Activated CD8-positive, alpha-beta memory T cell treated with anti-CD3 and anti-CD28 coated beads for 24 hours (primary cell): ENCODE data around the gene TKFC.

Source experiments
- DNase-seq: peaks from one replicate; pipeline ENCODE4 v3.0.0-alpha.2; 2020

The TKFC gene

GRCh38 chr11:61332797-61333549 is at the start of gene TKFC, which contains the start of gene DDB1:
Gene TKFC, plus strand, starts transcription at chr11:61333228. Its CDS starts 1,501 bp downstream, at chr11:61334729.
Gene DDB1, minus strand, starts transcription at chr11:61333105. Its CDS starts 137 bp downstream, at chr11:61332968.
- peak; percentile 98 for DNase-seq

GRCh38 chr11:61283613-61284012 is 49.4 kb upstream of the TKFC start:
- DNase-seq, result no peak

GRCh38 chr11:61287338-61287977 is 45.6 kb upstream of the TKFC start:
- no peak for DNase-seq

- DNase-seq, result no peak
These were observed 41.9 kb upstream of the TKFC start for GRCh38 chr11:61290905-61291690.

DNA sequence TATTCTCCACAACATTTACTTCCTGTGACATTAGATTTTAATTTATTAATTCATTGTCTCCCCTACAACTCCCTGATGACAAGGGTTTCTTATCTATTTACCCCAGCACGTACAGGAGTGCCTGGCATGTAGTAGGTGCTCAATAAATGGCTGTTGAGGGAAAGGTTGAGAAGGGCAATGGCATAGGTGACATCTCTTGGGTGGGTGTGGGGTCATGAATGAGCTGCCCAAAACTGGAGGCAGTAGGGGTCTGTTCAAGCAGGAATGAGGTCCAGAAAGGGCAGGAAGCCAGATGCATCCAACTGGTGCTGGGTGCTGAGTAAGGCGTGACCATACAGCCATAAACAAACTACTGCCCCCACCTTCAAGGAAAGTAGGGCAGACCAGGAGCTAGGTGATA is 40.7 kb upstream of the TKFC start:
- DNase-seq, result no peak

DNA sequence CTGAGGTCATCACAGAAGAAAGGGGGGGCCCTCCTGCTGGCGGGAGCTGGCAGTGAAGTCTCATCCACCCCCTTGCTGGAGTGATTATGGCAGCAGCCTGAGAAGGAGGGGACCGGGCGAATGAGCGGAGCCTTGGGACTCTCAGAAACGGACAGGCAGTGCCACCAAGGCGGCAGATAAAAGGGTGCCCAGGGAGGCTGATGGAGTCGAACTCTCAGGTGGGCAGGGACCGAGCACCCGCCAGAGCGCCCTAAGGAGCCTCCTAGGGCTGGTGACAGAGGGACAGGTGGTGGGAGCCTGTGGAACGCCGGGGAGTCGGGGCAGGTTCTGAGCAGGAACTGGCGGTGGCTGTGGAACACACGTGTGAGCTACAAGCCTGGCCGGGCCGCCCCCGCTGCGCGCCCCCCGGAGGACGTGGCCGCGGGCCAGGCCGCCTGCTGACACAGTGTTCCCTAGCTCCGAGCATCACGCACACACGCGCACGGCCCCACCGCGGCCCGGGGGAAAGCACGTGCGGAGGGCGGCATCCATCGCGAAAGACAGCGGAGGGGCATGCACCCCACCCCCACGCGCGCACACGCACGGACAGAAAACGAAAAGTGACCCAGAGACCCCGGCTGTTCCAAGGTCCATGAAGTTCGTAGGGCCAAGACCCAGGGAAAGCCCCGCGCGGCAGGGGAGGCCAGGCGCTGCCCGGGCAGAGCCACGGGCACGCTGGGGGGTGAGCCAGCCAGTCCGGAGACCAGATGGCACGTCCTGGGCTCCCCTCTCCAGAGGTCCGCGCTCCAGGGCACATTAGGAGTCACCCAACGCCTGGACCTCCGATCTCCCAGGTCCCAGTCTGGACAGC is 38.9 kb upstream of the TKFC start:
- peak; percentile 92 for DNase-seq

GRCh38 chr11:61294717-61295595 is 38.1 kb upstream of the TKFC start, which contains the start of gene VWCE:
Gene VWCE, minus strand, starts transcription at chr11:61295316. Its CDS starts 279 bp downstream, at chr11:61295037.
- DNase-seq, result peak; percentile 82

GRCh38 chr11:61295596-61295926 is 37.5 kb upstream of the TKFC start:
- DNase-seq, result no peak

- no peak for DNase-seq
These were observed 35.7 kb upstream of the TKFC start for GRCh38 chr11:61297341-61297740.

- no peak for DNase-seq
These were observed 35.3 kb upstream of the TKFC start for GRCh38 chr11:61297746-61298145.

GRCh38 chr11:61298663-61299244 is 34.3 kb upstream of the TKFC start:
- no peak for DNase-seq

DNA sequence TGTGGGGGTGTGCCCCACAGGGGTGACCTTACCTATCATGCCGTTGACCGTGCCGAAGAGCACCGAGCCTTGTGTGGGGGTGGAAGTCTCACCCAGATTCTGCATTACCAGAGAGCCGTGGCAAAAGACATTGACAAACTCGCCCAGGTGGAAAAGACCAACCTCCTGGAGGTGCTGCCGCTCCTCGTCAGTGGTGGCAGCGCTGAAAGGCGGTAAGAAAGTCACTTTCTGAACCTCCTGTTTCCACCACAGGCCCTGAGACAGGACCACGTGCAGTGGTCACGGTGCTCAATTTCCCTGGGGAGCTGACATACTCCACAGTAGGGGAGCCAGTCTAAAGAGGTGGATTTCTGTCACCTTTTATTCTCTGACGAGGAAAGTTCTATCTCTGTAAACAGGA is 30.5 kb upstream of the TKFC start:
- DNase-seq, result no peak

DNA sequence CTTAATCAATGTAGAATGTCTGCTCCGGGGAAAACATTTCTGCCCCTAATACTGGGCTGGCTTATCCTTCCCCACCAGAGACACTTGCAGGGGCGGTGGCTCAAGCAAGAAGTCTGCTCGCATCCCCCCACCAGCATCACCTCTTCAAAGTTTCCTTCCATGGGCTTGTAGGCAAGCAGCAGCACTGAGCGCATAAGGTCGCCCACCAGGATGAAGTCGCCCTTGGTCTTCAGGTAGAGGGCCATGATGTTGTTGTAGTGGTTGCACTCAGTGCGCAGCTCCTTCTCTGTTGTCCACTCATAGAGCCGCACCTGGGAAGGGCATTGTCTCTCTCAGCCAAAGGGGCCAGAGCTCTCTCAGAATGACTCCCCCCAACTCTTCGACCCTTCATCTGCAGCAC is 29.3 kb upstream of the TKFC start:
- DNase-seq, result no peak

- DNase-seq, result no peak
These were observed 27.6 kb upstream of the TKFC start for GRCh38 chr11:61305417-61305816.

- no peak for DNase-seq
These were observed 26.8 kb upstream of the TKFC start for GRCh38 chr11:61306221-61306620.

- no peak for DNase-seq
These were observed 25.7 kb upstream of the TKFC start for GRCh38 chr11:61307354-61307753.

DNA sequence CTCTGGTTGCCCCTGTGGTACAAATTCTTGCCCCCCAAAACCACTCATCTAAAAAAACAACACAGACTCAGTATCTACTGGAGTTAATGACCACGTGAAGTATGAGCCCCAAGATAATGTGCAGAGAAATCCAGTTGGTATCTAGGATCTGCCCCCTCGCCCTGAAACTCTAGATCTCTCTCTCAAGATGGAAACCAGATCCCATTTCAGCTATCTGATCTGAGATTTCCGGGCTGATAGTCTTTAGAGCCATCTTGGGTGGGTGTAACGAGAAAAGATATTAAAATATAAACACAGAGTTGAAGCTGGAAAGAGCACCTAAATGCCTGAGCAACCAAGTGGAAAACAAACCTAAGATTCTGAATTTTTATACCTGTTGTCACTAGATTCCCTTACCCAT is 23.9 kb upstream of the TKFC start:
- DNase-seq, result no peak

GRCh38 chr11:61309739-61310138 is 23.3 kb upstream of the TKFC start:
- DNase-seq, result no peak

GRCh38 chr11:61310749-61311148 is 22.3 kb upstream of the TKFC start:
- DNase-seq, result no peak

- DNase-seq, result no peak
These were observed 17.8 kb upstream of the TKFC start for GRCh38 chr11:61315260-61315659.
